ENCODE results near the gene ANKRD27. TPM values are rescaled to one million over a fixed set of nuclear protein-coding genes. Genes with fewer than 3 reads are reported as not detected.

ANKRD27 gene
- total RNA-seq, 1 donor from 2014 or later = 20.8 TPM

DNA sequence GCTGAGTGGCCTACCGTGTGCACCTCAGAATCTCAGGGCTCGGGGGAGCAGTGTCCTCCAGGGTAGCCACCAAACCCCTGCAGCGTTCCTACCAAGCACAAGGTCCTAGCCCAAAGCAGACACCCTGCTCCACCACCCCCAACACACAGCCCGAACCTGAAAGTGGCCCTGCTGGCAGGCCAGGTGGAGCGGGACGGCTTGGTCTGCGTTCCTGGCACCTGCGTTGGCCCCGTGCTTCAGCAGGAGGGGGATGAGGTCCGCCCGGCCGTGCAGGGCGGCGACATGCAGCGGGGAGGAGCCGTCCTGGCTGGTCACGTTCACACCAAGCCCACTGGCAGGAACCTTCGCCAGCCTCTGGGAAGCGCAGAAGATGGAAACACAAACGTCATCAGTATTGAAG, 67.5 kb downstream of the ANKRD27 start:
- Histone ChIP-seq H3K4me3 (ENCODE audit: insufficient read depth, low read depth, low read length) (no peak overlapping the region), H3K4me1 (ENCODE audit: insufficient read depth, low read length) (no peaks in the 10 kb centered on the region), H3K9me3 (ENCODE audit: insufficient read depth, low read depth, low read length) (no peaks in the 10 kb centered on the region), H3K27ac (ENCODE audit: low read depth, low read length) (no peak overlapping the region), H3K9ac (ENCODE audit: low read length) (no peak overlapping the region), H3K4me2 (ENCODE audit: low read length) (no peak overlapping the region), H4K20me1 (ENCODE audit: insufficient read depth, low read length) (no peaks in the 10 kb centered on the region), H2AFZ (ENCODE audit: low read depth, low read length) (no peak overlapping the region), H3K27me3 (ENCODE audit: insufficient read depth, low read length) (no peaks in the 10 kb centered on the region), H3K79me2 (ENCODE audit: insufficient read depth, low read length) (no peaks in the 10 kb centered on the region), H3K36me3 (ENCODE audit: insufficient read depth, low read length) (peaks cover 12% of the 10 kb centered on the region)
- no peak for FAIRE-seq
- Mint-ChIP-seq H3K4me3 (ENCODE audit: unreplicated experiment) (no peak overlapping the region), H3K27ac (ENCODE audit: unreplicated experiment) (no peak overlapping the region), H3K4me1 (ENCODE audit: low read depth, unreplicated experiment) (no peaks in the 10 kb centered on the region), H3K36me3 (ENCODE audit: low read depth, unreplicated experiment) (peaks cover 17% of the 10 kb centered on the region), H3K27me3 (ENCODE audit: low read depth, unreplicated experiment) (no peaks in the 10 kb centered on the region), H3K9me3 (ENCODE audit: unreplicated experiment) (no peaks in the 10 kb centered on the region)
- TF ChIP-seq EZH2 (IDR thresholded peaks at IDR 0.05; ENCODE audit: insufficient read depth, low read length) (no peak), CTCF (IDR thresholded peaks at IDR 0.05; ENCODE audit: insufficient read depth, low read depth, low read length) (no peak)
- DNase-seq (ENCODE audit: low read depth) = no peak

GRCh38 chr19:32606289-32606688, 68.7 kb downstream of the ANKRD27 start:
- Histone ChIP-seq H3K36me3 (ENCODE audit: insufficient read depth, low read length) (peaks cover 14% of the 10 kb centered on the region), H3K79me2 (ENCODE audit: insufficient read depth, low read length) (no peaks in the 10 kb centered on the region), H2AFZ (ENCODE audit: low read depth, low read length) (no peak overlapping the region), H3K4me2 (ENCODE audit: low read length) (no peak overlapping the region), H3K4me1 (ENCODE audit: insufficient read depth, low read length) (no peaks in the 10 kb centered on the region), H4K20me1 (ENCODE audit: insufficient read depth, low read length) (no peaks in the 10 kb centered on the region), H3K4me3 (ENCODE audit: insufficient read depth, low read depth, low read length) (no peak overlapping the region), H3K9ac (ENCODE audit: low read length) (no peak overlapping the region), H3K27me3 (ENCODE audit: insufficient read depth, low read length) (no peaks in the 10 kb centered on the region), H3K9me3 (ENCODE audit: insufficient read depth, low read depth, low read length) (no peaks in the 10 kb centered on the region), H3K27ac (ENCODE audit: low read depth, low read length) (no peak overlapping the region)
- H3K36me3 Mint-ChIP-seq (ENCODE audit: low read depth, unreplicated experiment) = peaks cover 16% of the 10 kb centered on the region
- H3K9me3 Mint-ChIP-seq (ENCODE audit: unreplicated experiment) = no peaks in the 10 kb centered on the region
- TF ChIP-seq CTCF (IDR thresholded peaks at IDR 0.05; ENCODE audit: insufficient read depth, low read depth, low read length) = no peak
- TF ChIP-seq EZH2 (IDR thresholded peaks at IDR 0.05; ENCODE audit: insufficient read depth, low read length) = no peak
- H3K4me1 Mint-ChIP-seq (ENCODE audit: low read depth, unreplicated experiment) = no peaks in the 10 kb centered on the region
- FAIRE-seq = no peak
- no peak for DNase-seq (ENCODE audit: low read depth)
- no peaks in the 10 kb centered on the region for H3K27me3 Mint-ChIP-seq (ENCODE audit: low read depth, unreplicated experiment)
- H3K4me3 Mint-ChIP-seq (ENCODE audit: unreplicated experiment) = no peak overlapping the region
- H3K27ac Mint-ChIP-seq (ENCODE audit: unreplicated experiment) = no peak overlapping the region

- FAIRE-seq (no peak), DNase-seq (ENCODE audit: low read depth) (no peak)
- no peak overlapping the region for H3K4me3 ChIP-seq (ENCODE audit: insufficient read depth, low read depth, low read length)
- Mint-ChIP-seq H3K27ac (ENCODE audit: unreplicated experiment) (no peak overlapping the region), H3K9me3 (ENCODE audit: unreplicated experiment) (no peaks in the 10 kb centered on the region), H3K36me3 (ENCODE audit: low read depth, unreplicated experiment) (peaks cover 16% of the 10 kb centered on the region), H3K4me3 (ENCODE audit: unreplicated experiment) (no peak overlapping the region), H3K27me3 (ENCODE audit: low read depth, unreplicated experiment) (no peaks in the 10 kb centered on the region), H3K4me1 (ENCODE audit: low read depth, unreplicated experiment) (no peaks in the 10 kb centered on the region)
- no peaks in the 10 kb centered on the region for H3K4me1 ChIP-seq (ENCODE audit: insufficient read depth, low read length)
- H4K20me1 ChIP-seq (ENCODE audit: insufficient read depth, low read length) = no peaks in the 10 kb centered on the region
- TF ChIP-seq EZH2 (IDR thresholded peaks at IDR 0.05; ENCODE audit: insufficient read depth, low read length) = no peak
- TF ChIP-seq CTCF (IDR thresholded peaks at IDR 0.05; ENCODE audit: insufficient read depth, low read depth, low read length) = no peak
- no peaks in the 10 kb centered on the region for H3K79me2 ChIP-seq (ENCODE audit: insufficient read depth, low read length)
- H3K27me3 ChIP-seq (ENCODE audit: insufficient read depth, low read length) = no peaks in the 10 kb centered on the region
- no peak overlapping the region for H3K4me2 ChIP-seq (ENCODE audit: low read length)
- H3K9me3 ChIP-seq (ENCODE audit: insufficient read depth, low read depth, low read length) = no peaks in the 10 kb centered on the region
- no peak overlapping the region for H3K27ac ChIP-seq (ENCODE audit: low read depth, low read length)
- peaks cover 15% of the 10 kb centered on the region for H3K36me3 ChIP-seq (ENCODE audit: insufficient read depth, low read length)
- H3K9ac ChIP-seq (ENCODE audit: low read length) = no peak overlapping the region
- H2AFZ ChIP-seq (ENCODE audit: low read depth, low read length) = no peak overlapping the region
These were observed 69.4 kb downstream of the ANKRD27 start for GRCh38 chr19:32605544-32605943.

All from astrocyte (in vitro differentiated cells and primary cell).